Measurements from ENCODE around the gene PET117. TPM values are rescaled to one million over a fixed set of nuclear protein-coding genes. Genes with fewer than 3 reads are reported as not detected.
"Not testable (repeated sequence)": the region's sequence is repeated elsewhere in the genome, so short reads cannot be mapped to it uniquely, and the experiment has no call there.

PET117 gene
- total RNA-seq, 1 donor from 2014 or later, result 11.8 TPM

- DNase-seq (ENCODE audit: extremely low spot score, unreplicated experiment), result no peak
- H3K4me1 Mint-ChIP-seq (ENCODE audit: unreplicated experiment), result no peaks in the 10 kb centered on the region
- no peak for TF ChIP-seq CTCF (IDR thresholded peaks at IDR 0.05)
- no peak overlapping the region for H3K27ac Mint-ChIP-seq (ENCODE audit: unreplicated experiment)
- H3K36me3 Mint-ChIP-seq (ENCODE audit: unreplicated experiment), result peaks cover 45% of the 10 kb centered on the region
- no peak overlapping the region for H3K4me3 Mint-ChIP-seq (ENCODE audit: unreplicated experiment)
- H3K9me3 Mint-ChIP-seq (ENCODE audit: unreplicated experiment), result no peaks in the 10 kb centered on the region
- H3K27me3 Mint-ChIP-seq (ENCODE audit: unreplicated experiment), result no peaks in the 10 kb centered on the region
Observed at GRCh38 chr20:18172379-18172778, 34.7 kb downstream of the PET117 start.

DNA sequence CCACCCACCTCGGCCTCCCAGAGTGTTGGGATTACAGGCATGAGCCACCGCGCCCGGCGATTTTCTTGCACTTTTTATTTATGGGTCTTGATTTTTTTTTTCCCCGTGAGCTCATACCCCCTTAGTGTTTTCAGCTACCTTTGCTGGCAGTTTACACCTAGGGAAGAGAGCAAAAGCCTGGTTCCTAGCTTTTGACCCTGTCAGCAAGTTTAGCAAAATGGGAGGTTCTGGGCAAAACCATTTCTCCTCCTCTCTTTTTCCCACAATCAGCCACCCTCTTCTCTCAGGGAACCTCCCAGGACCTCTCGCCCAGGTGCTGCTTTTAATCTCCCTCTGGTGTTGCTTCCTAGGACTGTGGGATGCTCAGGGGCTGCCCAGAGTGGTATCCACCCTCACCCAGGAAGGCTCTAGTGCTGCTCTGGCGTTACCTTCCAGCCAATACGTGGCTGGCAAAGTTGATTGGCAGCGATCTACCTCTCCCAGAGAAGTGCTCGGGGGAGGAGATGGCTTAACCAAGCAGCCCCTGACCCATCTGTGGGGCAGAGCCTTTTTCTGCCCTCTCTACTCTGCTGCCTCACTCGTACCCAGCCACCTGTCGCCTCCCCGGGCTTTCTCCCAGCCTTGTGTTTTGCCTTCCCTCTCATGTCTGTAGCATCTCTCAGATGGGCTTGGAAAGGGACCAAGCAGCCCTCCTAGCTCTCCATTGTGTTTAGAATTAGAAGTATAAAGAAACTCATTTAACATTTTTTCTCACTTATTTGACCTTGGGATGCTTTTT lies 37.4 kb downstream of the PET117 start:
- TF ChIP-seq CTCF (IDR thresholded peaks at IDR 0.05), result no peak
- H3K27ac Mint-ChIP-seq (ENCODE audit: unreplicated experiment), result no peak overlapping the region
- H3K4me1 Mint-ChIP-seq (ENCODE audit: unreplicated experiment), result no peaks in the 10 kb centered on the region
- H3K9me3 Mint-ChIP-seq (ENCODE audit: unreplicated experiment), result no peaks in the 10 kb centered on the region
- H3K27me3 Mint-ChIP-seq (ENCODE audit: unreplicated experiment), result no peaks in the 10 kb centered on the region
- DNase-seq (ENCODE audit: extremely low spot score, unreplicated experiment), result no peak
- peaks cover 41% of the 10 kb centered on the region for H3K36me3 Mint-ChIP-seq (ENCODE audit: unreplicated experiment)
- H3K4me3 Mint-ChIP-seq (ENCODE audit: unreplicated experiment), result no peak overlapping the region

DNA sequence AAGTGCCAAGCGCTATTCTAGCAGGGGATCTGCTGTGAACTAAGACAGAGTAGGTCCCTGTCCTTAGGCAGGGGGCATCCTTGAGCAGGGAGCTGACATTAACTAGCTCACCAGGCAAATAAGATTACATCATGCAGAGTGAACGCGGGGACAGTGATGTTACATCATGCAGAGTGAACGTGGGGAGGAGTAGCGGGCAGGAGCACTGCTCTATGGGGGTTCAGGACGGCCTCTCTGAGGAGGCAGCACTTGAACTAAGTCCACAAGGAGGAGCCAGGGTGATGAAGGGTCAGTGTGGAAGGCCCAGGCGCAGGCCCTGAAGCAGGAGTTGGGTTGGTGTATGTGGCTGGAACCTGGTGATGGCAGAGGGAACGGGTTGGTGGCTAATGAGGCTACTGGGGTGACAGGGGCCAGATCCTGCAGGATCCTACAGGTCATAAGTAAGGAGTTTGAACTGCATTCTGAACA lies 38.7 kb downstream of the PET117 start:
- no peaks in the 10 kb centered on the region for H3K9me3 Mint-ChIP-seq (ENCODE audit: unreplicated experiment)
- no peaks in the 10 kb centered on the region for H3K4me1 Mint-ChIP-seq (ENCODE audit: unreplicated experiment)
- H3K27ac Mint-ChIP-seq (ENCODE audit: unreplicated experiment), result no peak overlapping the region
- H3K4me3 Mint-ChIP-seq (ENCODE audit: unreplicated experiment), result no peak overlapping the region
- H3K27me3 Mint-ChIP-seq (ENCODE audit: unreplicated experiment), result no peaks in the 10 kb centered on the region
- H3K36me3 Mint-ChIP-seq (ENCODE audit: unreplicated experiment), result peaks cover 40% of the 10 kb centered on the region
- no peak for TF ChIP-seq CTCF (IDR thresholded peaks at IDR 0.05)
- DNase-seq (ENCODE audit: extremely low spot score, unreplicated experiment), result no peak

GRCh38 chr20:18180366-18180765 lies 42.7 kb downstream of the PET117 start:
- not testable (repeated sequence) for H3K4me3 Mint-ChIP-seq (ENCODE audit: unreplicated experiment); H3K9me3 Mint-ChIP-seq (ENCODE audit: unreplicated experiment); H3K4me1 Mint-ChIP-seq (ENCODE audit: unreplicated experiment)

GRCh38 chr20:18180815-18181214 lies 43.2 kb downstream of the PET117 start:
- Mint-ChIP-seq H3K36me3 (ENCODE audit: unreplicated experiment) (peaks cover 54% of the 10 kb centered on the region), H3K27me3 (ENCODE audit: unreplicated experiment) (no peaks in the 10 kb centered on the region)

More at GRCh38 chr20:18180366-18180765, 42.7 kb downstream of the PET117 start:
- H3K36me3 Mint-ChIP-seq (ENCODE audit: unreplicated experiment), result peaks cover 53% of the 10 kb centered on the region
- H3K27ac Mint-ChIP-seq (ENCODE audit: unreplicated experiment); DNase-seq (ENCODE audit: extremely low spot score, unreplicated experiment); H3K27me3 Mint-ChIP-seq (ENCODE audit: unreplicated experiment): not testable (repeated sequence)

More at GRCh38 chr20:18180815-18181214, 43.2 kb downstream of the PET117 start:
- Mint-ChIP-seq H3K27ac (ENCODE audit: unreplicated experiment) (no peak overlapping the region), H3K9me3 (ENCODE audit: unreplicated experiment) (no peaks in the 10 kb centered on the region), H3K4me3 (ENCODE audit: unreplicated experiment) (no peak overlapping the region), H3K4me1 (ENCODE audit: unreplicated experiment) (no peaks in the 10 kb centered on the region)
- no peak for DNase-seq (ENCODE audit: extremely low spot score, unreplicated experiment)
- TF ChIP-seq CTCF (IDR thresholded peaks at IDR 0.05), result no peak
